ENCODE data around the gene SLC66A3.

SLC66A3 gene

DNA sequence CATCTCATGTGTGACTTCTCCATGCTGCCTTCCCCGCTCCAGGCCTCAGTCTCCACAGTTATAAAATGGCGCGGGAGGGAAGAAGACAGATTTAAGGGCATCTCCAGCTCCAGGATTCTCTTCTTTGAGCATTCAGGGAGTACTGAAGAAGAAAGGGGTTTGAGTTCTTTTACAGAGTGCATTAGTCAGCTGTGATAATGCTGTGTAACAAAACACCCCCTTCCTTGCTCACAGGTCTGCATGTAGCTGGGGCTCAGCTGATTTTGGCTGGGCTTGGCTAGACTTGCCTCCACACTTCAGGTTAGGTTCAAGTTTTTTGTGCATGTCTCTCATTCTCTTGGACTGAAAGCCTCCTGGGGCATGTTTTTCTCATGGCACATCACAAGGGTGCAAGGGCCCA, 8.0 kb upstream of the SLC66A3 start:
- TF ChIP-seq POU2F2 (IDR thresholded peaks at IDR 0.05; ENCODE audit: low read depth, low read length) (no peak), PAX5 (IDR thresholded peaks at IDR 0.05; ENCODE audit: insufficient read depth, low read length, severe bottlenecking) (no peak), TAF1 (IDR thresholded peaks at IDR 0.05; ENCODE audit: low read depth, low read length) (no peak), POLR2AphosphoS5 (IDR thresholded peaks at IDR 0.05; ENCODE audit: low read depth, low read length) (no peak), POLR2A (IDR thresholded peaks at IDR 0.05; ENCODE audit: low read depth, low read length) (no peak), SPI1 (IDR thresholded peaks at IDR 0.05; ENCODE audit: low read depth, low read length) (no peak)
- FAIRE-seq, result no peak

GRCh38 chr2:11152591-11152990, 2.7 kb upstream of the SLC66A3 start:
- FAIRE-seq, result no peak
- no peak for TF ChIP-seq PAX5 (IDR thresholded peaks at IDR 0.05; ENCODE audit: insufficient read depth, low read length, severe bottlenecking)
- no peak for TF ChIP-seq POU2F2 (IDR thresholded peaks at IDR 0.05; ENCODE audit: low read depth, low read length)
- TF ChIP-seq TAF1 (IDR thresholded peaks at IDR 0.05; ENCODE audit: low read depth, low read length), result no peak
- TF ChIP-seq SPI1 (IDR thresholded peaks at IDR 0.05; ENCODE audit: low read depth, low read length), result no peak
- no peak for TF ChIP-seq POLR2A (IDR thresholded peaks at IDR 0.05; ENCODE audit: low read depth, low read length)
- TF ChIP-seq POLR2AphosphoS5 (IDR thresholded peaks at IDR 0.05; ENCODE audit: low read depth, low read length), result no peak
- no peak for DNase-seq (ENCODE audit: insufficient read length, low spot score)

More for the DNA sequence above, 8.0 kb upstream of the SLC66A3 start:
- no peak for DNase-seq (ENCODE audit: insufficient read length, low spot score)

DNA sequence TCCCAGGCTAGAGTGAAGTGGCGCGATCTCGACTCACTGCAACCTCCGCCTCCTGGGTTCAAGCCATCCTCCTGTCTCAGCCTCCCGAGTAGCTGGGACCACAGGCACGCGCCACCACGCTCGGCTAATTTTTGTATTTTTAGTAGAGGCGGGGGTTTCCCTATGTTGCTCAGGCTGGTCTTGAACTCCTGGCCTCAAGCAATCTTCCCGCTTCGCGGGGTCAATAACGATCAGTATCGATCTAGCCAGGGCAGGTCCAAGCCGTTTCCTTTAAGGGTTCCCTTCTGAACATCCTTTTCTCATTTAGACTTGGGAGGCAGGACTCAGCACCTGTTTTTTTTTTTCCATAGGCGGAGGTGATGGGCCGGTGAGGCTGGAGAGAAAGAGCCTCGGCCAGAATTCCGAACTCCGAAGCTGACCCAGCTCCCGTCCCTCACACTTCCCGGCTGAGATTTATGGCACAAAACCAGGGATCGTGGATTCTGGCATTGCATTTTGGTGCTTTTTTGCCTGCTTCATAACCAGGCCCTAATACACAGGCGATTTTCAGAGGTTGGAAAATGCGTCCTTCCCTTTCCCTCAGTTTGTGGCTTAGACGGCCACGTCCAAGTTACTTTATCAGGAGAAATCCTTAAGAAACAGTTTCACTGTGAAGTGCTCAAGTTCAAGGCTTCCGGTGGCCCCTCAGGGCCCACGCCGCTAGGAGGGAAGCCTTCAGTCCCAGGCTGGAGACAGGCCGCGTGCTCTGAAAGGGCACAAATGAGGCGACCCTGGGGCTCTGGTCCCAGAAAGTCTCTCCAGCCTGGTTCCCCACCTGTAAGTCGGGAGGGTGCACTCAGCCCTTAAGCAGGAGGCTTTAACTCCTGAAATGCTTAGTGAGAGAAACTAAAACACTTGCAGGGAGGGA, 998 bp upstream of the SLC66A3 start:
- TF ChIP-seq POU2F2 (IDR thresholded peaks at IDR 0.05; ENCODE audit: low read depth, low read length) (no peak), POLR2A (IDR thresholded peaks at IDR 0.05; ENCODE audit: low read depth, low read length) (peak; percentile 45; the same call in 1 of the 2 replicates), PAX5 (IDR thresholded peaks at IDR 0.05; ENCODE audit: insufficient read depth, low read length, severe bottlenecking) (no peak), TAF1 (IDR thresholded peaks at IDR 0.05; ENCODE audit: low read depth, low read length) (no peak), SPI1 (IDR thresholded peaks at IDR 0.05; ENCODE audit: low read depth, low read length) (no peak), POLR2AphosphoS5 (IDR thresholded peaks at IDR 0.05; ENCODE audit: low read depth, low read length) (no peak; the same call in none of the 2 replicates)
- no peak for FAIRE-seq
- no peak for DNase-seq (ENCODE audit: insufficient read length, low spot score)

- no peak for FAIRE-seq
- TF ChIP-seq SPI1 (IDR thresholded peaks at IDR 0.05; ENCODE audit: low read depth, low read length) (no peak), POLR2AphosphoS5 (IDR thresholded peaks at IDR 0.05; ENCODE audit: low read depth, low read length) (0 out of 2 replicates have a peak, but pooled peaks have one; percentile 20)
- peak; percentile 99 for DNase-seq (ENCODE audit: insufficient read length, low spot score)
These were observed 315 bp upstream of the SLC66A3 start for GRCh38 chr2:11154923-11155380.

- no peak for DNase-seq (ENCODE audit: insufficient read length, low spot score)
- TF ChIP-seq POU2F2 (IDR thresholded peaks at IDR 0.05; ENCODE audit: low read depth, low read length) (no peak), POLR2AphosphoS5 (IDR thresholded peaks at IDR 0.05; ENCODE audit: low read depth, low read length) (no peak), POLR2A (IDR thresholded peaks at IDR 0.05; ENCODE audit: low read depth, low read length) (no peak), PAX5 (IDR thresholded peaks at IDR 0.05; ENCODE audit: insufficient read depth, low read length, severe bottlenecking) (no peak), TAF1 (IDR thresholded peaks at IDR 0.05; ENCODE audit: low read depth, low read length) (no peak), SPI1 (IDR thresholded peaks at IDR 0.05; ENCODE audit: low read depth, low read length) (no peak)
- no peak for FAIRE-seq
These were observed 1.3 kb downstream of the SLC66A3 start for GRCh38 chr2:11156396-11157075.

DNA sequence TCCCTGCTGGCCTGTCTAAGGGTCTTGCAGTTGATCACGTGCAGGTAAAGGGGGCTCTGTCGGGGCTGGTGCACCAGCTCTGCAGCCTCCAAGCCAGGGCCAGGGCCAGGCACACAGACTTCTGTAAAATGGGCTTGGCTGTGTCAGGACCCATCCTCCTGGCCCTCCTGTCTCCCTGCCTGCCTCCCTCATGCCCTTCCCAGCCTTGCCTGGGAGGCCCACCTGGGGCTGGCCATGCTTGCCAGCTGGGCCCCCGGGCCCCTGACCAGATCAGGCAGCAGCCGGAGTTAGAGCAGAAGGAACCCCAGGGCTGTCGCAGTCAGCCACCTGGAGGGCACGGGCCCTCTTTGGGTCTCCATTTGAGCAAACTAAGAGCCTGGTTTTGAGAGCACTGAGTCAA, 2.0 kb downstream of the SLC66A3 start:
- DNase-seq (ENCODE audit: insufficient read length, low spot score) (no peak), FAIRE-seq (no peak)
- TF ChIP-seq PAX5 (IDR thresholded peaks at IDR 0.05; ENCODE audit: insufficient read depth, low read length, severe bottlenecking) (no peak), POLR2AphosphoS5 (IDR thresholded peaks at IDR 0.05; ENCODE audit: low read depth, low read length) (no peak), POLR2A (IDR thresholded peaks at IDR 0.05; ENCODE audit: low read depth, low read length) (no peak), SPI1 (IDR thresholded peaks at IDR 0.05; ENCODE audit: low read depth, low read length) (no peak), POU2F2 (IDR thresholded peaks at IDR 0.05; ENCODE audit: low read depth, low read length) (no peak), TAF1 (IDR thresholded peaks at IDR 0.05; ENCODE audit: low read depth, low read length) (no peak)

- TF ChIP-seq POLR2AphosphoS5 (IDR thresholded peaks at IDR 0.05; ENCODE audit: low read depth, low read length), result no peak
- TF ChIP-seq POU2F2 (IDR thresholded peaks at IDR 0.05; ENCODE audit: low read depth, low read length), result no peak
- TF ChIP-seq PAX5 (IDR thresholded peaks at IDR 0.05; ENCODE audit: insufficient read depth, low read length, severe bottlenecking), result no peak
- no peak for TF ChIP-seq SPI1 (IDR thresholded peaks at IDR 0.05; ENCODE audit: low read depth, low read length)
- TF ChIP-seq TAF1 (IDR thresholded peaks at IDR 0.05; ENCODE audit: low read depth, low read length), result no peak
- no peak for TF ChIP-seq POLR2A (IDR thresholded peaks at IDR 0.05; ENCODE audit: low read depth, low read length)
- FAIRE-seq, result no peak
- DNase-seq (ENCODE audit: insufficient read length, low spot score), result no peak
These were observed 2.5 kb downstream of the SLC66A3 start for GRCh38 chr2:11157731-11158130.

DNA sequence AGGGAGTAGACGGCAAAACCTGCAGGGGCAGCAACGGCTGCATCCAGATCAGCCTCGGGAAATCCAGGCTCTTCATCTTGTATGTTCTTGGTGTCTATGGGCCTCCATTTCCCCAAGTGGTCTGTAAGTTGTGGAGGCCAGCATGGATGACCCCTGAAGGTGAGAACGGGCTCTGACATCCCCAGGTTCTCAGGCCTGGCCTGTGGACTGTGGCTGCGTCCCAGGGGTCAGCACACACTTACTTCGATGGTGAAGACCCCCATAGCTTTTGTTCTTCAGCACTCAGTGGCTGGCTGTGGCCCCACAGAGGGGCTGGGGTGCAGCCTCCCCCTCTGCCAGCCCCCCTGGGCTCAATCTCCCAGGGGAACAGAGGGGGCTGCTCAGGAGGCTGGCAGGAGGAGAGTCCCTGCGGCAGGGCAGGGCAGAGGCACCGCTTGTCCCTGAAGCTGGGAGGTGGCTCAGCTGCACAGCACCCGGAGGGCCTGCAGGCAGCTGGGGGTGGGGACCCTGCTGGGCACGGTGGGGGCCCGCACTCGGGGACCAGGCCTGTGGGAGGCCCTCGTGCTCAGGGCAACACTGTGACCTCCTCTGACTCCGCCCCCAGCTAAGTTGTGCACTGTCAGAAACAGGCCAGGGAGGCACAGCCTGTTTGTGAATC, 3.8 kb downstream of the SLC66A3 start:
- no peak for FAIRE-seq
- TF ChIP-seq POLR2AphosphoS5 (IDR thresholded peaks at IDR 0.05; ENCODE audit: low read depth, low read length), result no peak
- TF ChIP-seq POU2F2 (IDR thresholded peaks at IDR 0.05; ENCODE audit: low read depth, low read length), result no peak
- no peak for DNase-seq (ENCODE audit: insufficient read length, low spot score)

GRCh38 chr2:11159574-11160170, 4.4 kb downstream of the SLC66A3 start:
- DNase-seq (ENCODE audit: insufficient read length, low spot score), result no peak
- TF ChIP-seq SPI1 (IDR thresholded peaks at IDR 0.05; ENCODE audit: low read depth, low read length) (no peak), TAF1 (IDR thresholded peaks at IDR 0.05; ENCODE audit: low read depth, low read length) (no peak), POLR2AphosphoS5 (IDR thresholded peaks at IDR 0.05; ENCODE audit: low read depth, low read length) (no peak), PAX5 (IDR thresholded peaks at IDR 0.05; ENCODE audit: insufficient read depth, low read length, severe bottlenecking) (no peak), POU2F2 (IDR thresholded peaks at IDR 0.05; ENCODE audit: low read depth, low read length) (no peak), POLR2A (IDR thresholded peaks at IDR 0.05; ENCODE audit: low read depth, low read length) (no peak)
- no peak for FAIRE-seq
